DMS114 treated with DMSO at 0.1 percent for 48 hours (cell line): ENCODE measurements around the gene SPTSSB.

ENCODE experiments used
- DNase-seq: peaks from one replicate; lab custom pipeline; 2025; ENCODE audit not compliant: unreplicated experiment; lab: John Stamatoyannopoulos, UW

Gene SPTSSB

DNA sequence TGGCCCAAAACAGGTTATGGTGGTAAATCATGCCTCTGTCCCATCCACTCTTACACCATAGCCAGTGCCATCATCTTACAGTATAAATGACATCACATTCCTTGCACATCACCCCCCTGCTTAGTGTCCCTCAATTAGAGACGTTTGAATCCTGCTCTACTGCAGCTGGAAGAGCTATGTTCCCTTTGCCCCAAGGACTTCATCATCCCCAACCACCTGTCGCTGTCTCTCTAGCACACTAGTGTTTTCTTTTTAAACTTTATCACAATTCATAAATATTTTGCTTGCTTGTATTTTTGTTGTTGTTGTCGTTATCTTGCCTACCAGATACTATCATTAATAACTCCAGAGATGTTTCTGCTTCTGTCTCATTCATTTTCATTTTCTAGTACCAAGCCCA is 28.7 kb downstream of the SPTSSB start:
- DNase-seq: no peak

DNA sequence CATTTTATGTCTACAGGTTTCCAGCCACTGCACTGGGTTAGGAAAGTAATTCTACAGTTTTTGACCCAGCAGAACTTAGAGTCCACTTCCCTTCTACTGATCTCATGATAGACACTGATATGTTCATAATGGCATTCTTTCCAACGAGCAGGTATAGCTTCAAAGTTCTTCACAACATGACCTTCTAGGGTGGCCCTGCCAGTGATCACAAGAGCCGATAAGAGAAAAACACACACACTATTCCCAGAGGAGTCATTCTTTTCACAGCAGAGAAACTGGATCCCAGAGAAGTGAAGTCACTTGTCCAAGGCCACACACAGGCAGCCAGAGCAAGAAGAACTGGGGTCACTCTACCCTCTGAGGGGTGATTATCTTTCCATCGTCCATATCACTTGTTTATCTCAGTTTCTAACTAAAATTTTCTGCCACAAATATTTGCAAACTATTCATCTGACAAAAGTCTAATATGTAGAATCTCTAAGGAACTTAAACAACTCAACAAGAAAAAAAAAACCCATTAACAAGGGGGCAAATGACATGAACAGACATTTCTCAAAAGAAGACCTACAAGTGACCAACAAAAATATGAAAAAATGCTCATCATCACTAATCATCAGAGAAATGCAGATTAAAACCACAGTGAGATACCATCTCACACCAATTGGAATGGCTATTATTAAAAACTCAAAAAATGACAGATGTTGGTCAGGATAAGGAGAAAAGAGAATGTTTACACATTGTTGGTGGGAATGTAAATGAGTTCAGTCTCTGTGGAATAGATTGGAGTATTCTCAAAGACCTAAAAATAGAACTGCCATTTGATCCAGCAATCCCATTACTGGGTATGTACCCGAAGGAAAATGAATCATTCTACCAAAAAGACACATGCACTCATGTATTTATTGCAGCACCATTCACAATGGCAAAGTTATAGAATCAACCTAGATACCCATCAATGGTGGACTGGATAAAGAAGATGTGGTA is 31.5 kb downstream of the SPTSSB start:
- DNase-seq: no peak

DNA sequence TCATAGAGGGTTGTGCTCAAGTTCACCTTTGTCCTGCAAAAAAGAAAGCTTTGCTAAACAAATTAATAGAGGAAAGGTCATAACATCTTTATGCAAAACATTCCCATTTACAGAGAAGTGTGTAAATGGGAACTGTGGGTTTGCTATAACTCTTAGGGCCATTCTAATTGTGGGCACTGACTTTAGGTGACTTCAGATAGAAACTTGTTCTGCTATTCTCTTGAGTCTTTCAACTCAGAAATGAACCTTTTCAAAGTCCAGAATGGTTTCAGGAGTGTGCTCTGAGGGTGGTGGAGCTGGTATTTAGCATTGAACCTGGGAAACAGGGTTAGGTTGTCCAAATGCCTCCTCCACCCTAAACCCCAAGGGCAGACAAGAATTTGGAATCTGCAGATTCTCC is 34.0 kb downstream of the SPTSSB start:
- no peak for DNase-seq

DNA sequence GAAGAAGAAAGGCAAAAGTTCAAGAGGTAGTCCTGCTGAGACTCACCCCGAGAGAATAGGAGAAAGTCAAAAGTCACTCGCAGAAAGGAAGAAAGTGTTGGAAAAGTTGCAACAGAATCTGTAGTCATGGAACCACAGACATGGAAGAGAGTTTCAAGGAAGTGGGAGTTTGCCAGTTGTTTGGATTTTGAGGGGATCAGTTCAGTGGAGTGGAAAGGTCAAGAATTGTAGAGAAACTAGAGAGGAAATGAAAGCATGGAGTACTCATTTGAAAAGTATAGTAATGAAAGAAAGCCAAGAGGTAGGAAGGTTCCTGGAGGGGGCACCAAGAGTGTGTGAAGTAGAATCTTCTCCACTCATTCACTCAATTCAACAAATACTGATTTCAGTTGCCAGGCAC is 34.7 kb downstream of the SPTSSB start:
- DNase-seq: no peak

DNA sequence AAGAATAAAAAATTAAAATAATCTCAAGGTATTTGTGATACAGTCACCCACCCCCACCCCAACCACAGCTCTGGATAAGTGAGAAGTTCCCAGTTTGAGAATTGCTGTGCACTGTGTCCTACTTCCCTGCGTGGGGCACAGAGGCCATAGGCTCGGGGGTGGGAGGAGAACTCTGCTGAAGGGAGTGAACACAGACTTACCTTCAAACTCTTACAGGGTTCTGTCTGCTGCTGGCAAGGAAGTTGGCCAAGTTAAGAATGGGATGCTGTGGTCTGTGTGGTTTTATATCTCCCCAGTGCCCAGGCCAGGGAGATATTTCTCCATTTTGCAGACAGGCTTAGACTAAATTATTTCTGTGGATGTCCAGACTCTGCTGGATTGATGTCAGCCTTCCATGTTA is 37.6 kb downstream of the SPTSSB start:
- no peak for DNase-seq

DNA sequence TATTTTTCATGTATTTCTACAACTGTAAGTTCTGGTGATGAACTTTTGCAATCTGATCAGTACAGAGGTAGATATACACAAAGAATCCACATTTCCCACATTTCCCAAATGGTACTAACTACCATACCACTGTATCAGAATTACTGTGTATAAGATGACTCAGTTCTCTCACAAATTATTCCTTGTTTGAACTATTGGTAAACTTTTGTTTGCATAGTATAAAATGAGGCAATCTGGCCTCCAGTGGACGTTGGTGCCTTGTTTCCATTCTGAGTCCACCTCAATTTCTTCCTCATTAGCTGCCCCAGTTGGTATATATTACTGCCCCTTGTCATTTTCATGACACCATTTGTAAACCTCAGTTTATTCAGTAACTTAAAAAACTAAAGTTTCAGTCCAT is 38.5 kb downstream of the SPTSSB start:
- no peak for DNase-seq

DNA sequence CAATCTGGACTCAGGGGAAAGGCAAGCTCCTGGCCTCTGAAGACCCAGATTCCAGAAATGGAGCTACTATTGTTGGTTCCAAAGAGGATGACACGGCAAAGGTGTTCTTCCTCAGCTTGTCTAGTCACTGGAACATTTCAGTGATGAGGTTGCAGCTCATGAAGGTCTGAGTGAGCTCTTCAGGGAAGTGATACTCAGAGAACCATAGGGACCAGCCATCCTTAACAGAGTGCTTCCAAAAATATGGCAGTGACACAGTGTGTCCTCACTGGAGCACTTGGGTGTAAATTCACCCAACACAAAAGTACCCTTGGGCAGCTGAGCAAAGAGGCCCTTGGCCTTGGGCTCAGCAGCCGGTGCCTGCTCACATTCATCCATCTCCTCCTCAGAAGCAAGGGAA is 46.3 kb downstream of the SPTSSB start:
- no peak for DNase-seq

DNA sequence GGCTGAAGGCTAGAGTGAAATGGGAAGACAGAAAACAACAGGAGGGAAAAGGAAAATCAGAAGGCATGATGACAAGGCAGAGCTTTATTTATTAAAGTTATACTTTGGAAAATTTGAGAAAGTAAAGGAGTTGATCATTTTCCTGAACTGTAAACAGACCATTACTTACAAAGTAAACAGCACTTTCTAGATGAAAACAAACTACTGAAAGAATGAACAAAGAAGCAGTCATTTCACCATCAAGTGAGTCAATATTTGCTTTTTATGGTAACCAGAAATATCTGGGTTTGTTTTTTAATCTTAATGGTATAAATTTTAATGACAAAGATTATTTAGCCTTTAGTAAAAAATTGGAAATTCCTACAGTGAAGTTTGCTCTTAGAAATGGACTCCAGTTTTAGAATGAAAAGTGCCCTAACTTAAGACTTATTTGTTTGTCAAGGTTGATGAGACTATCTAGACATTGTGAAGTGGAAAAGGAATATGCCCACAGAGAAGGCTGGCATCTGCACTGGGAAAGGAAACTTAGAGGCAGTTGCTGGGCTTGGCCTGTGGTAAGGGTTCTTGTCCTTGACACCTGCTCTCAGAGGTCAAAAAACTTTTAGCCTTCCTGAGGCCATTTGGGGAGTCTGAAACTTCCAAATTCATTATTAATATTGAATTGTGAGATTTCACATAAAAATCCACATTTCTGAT is 47.2 kb downstream of the SPTSSB start:
- DNase-seq: no peak

DNA sequence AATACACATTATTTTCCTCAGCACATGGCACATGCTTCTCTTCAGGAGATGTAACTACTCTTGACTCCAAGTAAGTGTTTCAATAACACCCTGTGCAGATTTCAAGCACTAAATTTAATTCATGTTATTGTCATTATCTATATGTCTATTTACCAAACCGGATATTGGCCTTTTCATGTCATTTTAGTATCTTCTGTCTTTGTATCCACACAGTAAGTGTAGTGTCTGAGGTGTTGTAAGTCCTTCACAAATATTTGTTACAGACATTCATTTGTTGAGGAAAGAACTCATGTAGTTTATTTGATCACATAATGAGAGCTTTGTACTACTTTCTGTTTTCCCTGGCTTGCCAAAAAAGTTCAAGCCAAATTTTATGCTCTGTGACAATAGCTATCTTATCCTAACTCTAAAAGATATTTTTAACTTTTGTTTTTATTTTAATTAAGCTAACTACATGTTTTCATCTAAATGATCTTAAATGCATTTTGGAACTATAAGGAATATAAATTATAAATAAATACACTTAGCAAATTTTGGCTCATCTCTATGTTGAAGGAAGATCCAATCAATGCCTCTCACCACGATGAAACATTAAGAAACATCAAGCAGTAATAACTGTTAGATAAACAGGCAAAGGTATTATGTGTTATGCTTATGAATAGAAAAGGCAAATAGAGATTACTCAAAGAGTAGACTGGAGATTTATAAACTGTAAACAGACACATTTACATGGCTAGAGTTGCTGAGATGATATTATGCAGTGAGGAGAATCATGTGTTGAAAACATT is 48.3 kb downstream of the SPTSSB start:
- no peak for DNase-seq

DNA sequence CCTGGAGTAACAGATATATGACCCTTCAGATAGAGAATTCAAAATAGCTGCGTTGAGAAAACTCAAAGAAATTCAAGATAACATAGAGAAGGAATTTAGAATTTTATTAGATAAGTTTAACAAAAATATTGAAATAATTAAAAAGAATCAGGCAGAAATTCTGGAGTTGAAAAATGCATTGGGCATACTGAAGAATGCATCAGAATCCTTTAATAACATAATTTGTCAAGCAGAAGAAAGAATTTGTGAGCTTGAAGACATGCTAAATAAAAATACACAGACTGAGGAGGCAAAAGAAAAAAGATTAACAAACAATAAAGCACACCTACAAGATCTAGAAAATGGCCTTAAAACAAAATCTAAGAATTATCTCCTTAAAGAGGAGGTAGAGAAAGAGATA is 50.5 kb downstream of the SPTSSB start:
- DNase-seq: no peak

DNA sequence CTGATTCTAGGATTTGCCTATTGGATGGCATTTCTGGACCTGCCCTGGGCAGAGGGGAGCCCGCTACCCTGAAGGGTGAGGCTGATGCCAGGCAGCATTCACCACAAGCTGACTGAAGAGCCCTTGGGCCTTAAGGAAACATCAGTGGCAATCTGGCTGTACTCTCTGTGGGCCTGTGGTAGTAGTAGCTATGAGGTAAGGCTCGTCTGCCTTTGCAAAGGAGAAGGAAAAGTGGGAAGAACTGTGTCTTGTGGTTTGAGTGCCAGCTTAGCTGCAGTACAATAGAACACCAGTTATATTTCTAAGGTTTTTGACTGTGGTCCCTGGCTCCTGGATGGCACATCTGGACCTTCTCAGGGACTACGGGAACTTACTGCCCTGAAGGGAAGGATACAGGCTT is 51.5 kb downstream of the SPTSSB start:
- no peak for DNase-seq

DNA sequence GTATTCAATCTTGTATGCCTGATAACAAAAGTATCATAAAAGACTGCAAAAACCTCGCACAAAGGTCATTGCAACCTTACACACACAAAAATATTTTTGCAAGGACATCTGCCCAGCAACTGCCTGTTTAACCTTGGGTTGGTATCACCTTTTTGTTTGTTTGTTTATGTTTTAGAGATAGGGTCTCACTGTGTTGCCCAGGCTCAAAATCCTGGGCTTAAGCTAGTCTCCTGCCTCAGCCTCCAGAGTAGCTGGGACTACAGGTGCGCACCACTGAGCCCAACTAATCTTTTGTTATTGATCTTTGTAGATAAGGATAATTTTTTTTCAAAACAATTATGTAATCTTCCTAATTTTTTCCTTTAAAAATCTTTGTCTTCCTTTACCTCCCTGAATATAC is 54.2 kb downstream of the SPTSSB start:
- DNase-seq: no peak

DNA sequence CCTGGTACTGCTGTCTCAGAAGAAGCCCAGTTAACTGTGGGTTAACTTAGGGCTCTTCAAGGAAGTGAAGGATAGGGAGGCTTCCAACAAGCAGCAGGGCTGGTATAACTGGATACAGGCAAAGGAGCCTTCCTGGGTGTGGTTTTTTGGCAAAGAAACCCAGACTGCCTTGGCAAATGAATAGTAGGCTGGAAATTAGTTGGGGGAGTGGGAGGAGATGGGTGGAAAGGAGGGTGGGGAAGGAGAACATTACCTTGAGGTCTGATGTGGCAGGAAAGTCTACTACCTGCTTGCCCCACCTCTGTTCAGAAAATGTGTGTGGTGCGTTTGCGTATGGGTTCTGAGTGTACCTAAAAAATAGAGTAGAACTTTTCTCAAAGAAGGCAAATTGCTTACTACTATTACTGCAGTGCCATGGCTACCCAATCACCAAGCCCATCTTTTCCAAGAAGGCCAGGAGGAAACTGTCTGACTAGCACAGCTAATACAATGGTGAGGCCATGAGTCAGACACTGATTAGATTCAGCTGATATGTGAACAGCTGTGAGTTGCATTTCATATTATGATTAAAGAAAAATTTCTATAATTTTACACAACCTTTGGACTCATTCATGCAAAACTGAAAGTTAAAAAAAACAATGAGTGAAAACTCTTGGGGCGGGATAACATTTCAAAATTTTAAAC is 55.2 kb downstream of the SPTSSB start:
- no peak for DNase-seq

DNA sequence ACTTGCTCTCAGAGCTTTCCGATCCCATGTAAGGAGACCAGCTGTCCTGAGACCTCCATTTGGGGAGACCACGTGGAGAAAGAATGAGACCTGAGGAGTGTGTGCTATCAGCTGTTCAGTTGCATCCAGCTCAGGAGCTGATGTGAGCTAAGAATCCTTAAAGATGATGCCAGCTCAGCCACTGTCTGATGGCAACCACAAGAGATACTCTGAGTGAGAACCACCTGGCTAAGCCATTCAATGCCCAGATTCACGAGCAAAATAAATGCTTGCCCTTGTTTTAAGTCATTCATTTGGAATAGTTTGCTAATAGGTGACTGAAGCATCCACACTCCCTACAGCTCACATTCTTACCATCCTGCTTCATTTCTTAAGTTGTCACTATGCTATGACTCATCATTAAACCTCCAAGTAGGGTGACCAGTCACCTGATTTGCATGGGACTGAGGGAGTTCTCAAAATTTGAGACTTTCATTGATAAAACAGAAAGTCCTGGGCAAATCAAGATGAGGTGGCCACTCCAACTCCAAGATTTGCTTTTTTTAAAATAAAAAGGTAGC is 56.4 kb downstream of the SPTSSB start:
- no peak for DNase-seq

DNA sequence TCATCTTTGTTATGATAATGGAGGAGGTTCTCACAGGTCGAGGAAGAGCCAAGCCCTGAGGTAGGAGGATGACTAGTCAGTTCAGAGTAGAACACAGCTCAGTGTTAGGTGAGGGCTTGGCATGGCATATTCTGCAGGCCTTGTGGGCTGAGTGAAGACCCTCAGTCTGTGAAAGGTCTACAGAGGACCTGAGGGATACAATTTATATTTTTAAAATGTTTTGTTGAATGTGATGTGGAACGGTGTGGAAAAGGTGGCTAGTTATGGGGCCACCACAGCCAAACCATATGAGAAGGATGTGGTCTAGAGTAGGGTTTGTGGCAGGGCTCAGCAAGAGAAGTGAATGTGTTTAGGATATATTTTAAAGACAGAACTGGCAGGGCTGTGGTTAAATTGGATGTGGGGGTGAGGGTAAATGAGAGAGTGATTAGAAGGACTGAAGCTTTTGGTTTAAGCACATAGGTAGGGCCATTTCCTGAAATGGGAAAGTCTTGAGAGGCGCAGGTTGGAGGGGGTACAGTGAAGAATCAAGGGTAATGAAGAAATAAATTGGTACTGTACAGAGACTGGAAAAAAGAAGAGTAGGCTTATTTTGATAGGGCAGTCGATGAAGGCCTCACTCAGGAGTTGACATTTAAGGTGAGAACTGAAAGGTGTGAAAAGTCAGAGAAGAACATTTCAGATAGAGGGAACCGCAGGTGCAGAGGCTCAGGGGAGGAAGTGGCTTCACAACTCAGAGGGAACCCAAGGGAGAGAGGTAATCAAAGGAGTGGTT is 60.5 kb downstream of the SPTSSB start:
- DNase-seq: no peak

DNA sequence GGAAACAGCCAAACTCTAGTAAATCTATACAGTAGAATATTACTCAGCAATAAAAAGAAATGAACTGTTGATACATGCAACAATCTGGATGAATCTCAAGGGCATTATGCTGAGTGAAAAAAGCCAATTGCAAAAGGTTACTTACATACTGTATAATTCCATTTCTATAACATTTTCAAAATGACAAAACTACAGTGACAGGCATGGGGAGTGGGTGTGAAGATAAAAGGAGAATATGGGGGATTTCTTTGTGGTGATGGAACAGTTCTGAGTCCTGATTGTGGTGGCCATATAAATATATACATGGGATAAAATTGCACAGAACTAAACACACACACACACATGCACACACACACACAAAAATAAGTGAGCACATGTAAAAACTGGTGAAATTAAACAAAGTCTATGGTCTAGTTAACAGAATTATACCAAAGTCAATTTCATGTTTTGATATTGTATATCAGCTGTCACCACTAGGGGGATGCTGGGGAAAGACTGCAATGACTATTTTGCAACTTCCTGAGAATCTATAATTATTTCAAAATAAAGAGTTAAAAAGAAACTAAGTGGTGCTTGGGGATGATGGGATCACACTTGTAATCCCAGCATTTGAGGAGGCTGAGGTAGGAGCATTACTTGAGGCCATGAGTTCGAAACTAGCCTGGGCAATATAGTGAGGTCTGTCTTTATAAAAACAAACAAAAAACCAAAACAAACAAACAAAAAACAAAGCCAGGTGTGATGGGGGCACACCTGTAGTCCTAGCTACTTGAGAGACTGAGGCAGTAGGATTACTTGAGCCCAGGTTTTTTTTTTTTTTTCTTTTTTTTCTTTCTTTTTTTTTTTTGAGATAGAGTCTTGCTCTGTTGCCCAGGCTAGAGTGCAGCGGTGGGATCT is 66.0 kb downstream of the SPTSSB start:
- no peak for DNase-seq

DNA sequence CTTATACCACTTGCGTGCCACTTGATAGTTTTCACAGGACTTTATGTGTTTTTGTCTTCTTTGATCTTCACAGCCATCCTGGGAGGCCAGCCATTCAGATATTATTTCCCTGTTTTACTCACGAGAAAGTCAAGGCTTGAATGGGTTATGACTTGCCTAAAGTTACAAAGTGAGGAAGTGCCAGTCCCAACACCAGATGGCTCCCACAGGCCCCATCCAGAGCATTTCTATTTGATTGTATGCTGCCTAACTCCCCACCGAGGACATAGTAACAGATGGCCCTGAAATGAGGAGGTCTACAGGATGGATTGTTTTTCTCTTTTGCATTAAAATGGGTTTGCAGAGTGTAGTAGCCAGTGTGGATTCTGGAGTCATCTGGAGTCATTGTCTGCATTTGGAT is 74.5 kb downstream of the SPTSSB start:
- DNase-seq: no peak

DNA sequence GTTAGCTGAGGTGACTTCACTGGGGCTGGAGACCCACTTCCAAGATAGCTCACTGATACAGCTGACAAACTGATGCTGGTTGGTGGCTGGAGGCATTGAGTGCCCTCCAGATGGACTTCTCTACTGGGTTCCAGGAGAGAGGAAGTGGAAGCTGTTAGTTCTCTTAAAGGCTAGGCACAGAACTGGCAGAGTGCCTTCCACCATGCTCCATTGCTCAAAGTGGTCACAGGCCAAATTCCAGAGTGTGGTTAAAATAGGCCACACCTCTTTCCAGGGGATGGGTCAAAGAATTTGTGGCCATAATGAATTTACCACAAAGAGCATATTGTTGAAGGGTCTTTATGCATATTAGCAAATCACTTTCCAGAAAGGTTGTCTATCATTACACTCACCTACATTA is 76.0 kb downstream of the SPTSSB start:
- DNase-seq: no peak
